GM06990 (cell line): ENCODE data around the gene RELN.
"Not testable (repeated sequence)": the region's sequence is repeated elsewhere in the genome, so short reads cannot be mapped to it uniquely, and the experiment has no call there.

Experiments used
- DNase-seq: peaks from one replicate; pipeline ENCODE4 v3.0.0-alpha.2; 2011; ENCODE audit not compliant: insufficient read length; ENCODE audit errors: extremely low read depth
- H3K27me3 ChIP-seq: replicated peaks from 2 replicates; pipeline ENCODE4 v1.6.0; 2011; ENCODE audit warnings: low read length; ENCODE audit not compliant: control insufficient read depth, insufficient read depth
- H3K36me3 ChIP-seq: 2 replicates; pipeline ENCODE4 v1.5.1; 2011; ENCODE audit warnings: low read length; ENCODE audit not compliant: control insufficient read depth, insufficient read depth
- H3K4me3 ChIP-seq: replicated peaks from 2 replicates; pipeline ENCODE4 v1.5.1; 2011; ENCODE audit warnings: low read depth, mild to moderate bottlenecking, control low read depth, low read length
- CTCF ChIP-seq: IDR thresholded peaks from 2 replicates; pipeline ENCODE4 v1.5.1; 2011; ENCODE audit warnings: low read length, control low read depth, mild to moderate bottlenecking, inconsistent platforms; ENCODE audit not compliant: insufficient read depth, poor library complexity, severe bottlenecking

RELN gene

GRCh38 chr7:103905997-103906396, 83.5 kb downstream of the RELN start:
- H3K27me3 ChIP-seq, result no peaks in the 10 kb centered on the region
- H3K4me3 ChIP-seq, result no peak overlapping the region
- no peaks in the 10 kb centered on the region for H3K36me3 ChIP-seq
- no peak for DNase-seq
- no peak for TF ChIP-seq CTCF

GRCh38 chr7:103902917-103903316, 86.5 kb downstream of the RELN start:
- DNase-seq, result no peak

GRCh38 chr7:103896826-103897225, 92.6 kb downstream of the RELN start:
- not testable (repeated sequence) for H3K27me3 ChIP-seq, H3K36me3 ChIP-seq, H3K4me3 ChIP-seq, DNase-seq

More at GRCh38 chr7:103902917-103903316, 86.5 kb downstream of the RELN start:
- H3K4me3 ChIP-seq, result no peak overlapping the region
- H3K27me3 ChIP-seq, result no peaks in the 10 kb centered on the region
- TF ChIP-seq CTCF, result no peak
- no peaks in the 10 kb centered on the region for H3K36me3 ChIP-seq

GRCh38 chr7:103894656-103895596, 94.5 kb downstream of the RELN start:
- DNase-seq, result no peak
- no peaks in the 10 kb centered on the region for H3K27me3 ChIP-seq
- no peak for TF ChIP-seq CTCF
- H3K4me3 ChIP-seq, result no peak overlapping the region
- H3K36me3 ChIP-seq, result no peaks in the 10 kb centered on the region

DNA sequence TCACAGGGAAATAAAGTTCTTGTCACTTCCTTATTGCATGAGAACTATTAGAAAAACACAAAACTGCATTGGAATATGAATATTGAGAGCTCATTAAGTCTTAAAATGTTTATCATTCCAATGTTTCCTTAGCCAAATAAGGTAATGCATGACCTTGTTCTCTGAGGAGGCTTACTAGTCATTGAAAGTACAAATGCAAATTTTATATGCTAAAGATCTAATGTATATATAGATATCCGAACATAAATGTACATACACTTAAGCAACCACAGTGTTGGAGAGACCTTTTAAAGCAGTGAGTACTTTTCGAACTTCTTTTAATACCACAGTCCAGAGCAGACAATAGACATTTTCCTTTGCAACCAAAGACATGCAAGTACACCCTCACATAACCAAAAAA, 96.1 kb downstream of the RELN start:
- H3K36me3 ChIP-seq, result no peaks in the 10 kb centered on the region
- no peak overlapping the region for H3K4me3 ChIP-seq
- TF ChIP-seq CTCF, result no peak
- H3K27me3 ChIP-seq, result no peaks in the 10 kb centered on the region
- no peak for DNase-seq

DNA sequence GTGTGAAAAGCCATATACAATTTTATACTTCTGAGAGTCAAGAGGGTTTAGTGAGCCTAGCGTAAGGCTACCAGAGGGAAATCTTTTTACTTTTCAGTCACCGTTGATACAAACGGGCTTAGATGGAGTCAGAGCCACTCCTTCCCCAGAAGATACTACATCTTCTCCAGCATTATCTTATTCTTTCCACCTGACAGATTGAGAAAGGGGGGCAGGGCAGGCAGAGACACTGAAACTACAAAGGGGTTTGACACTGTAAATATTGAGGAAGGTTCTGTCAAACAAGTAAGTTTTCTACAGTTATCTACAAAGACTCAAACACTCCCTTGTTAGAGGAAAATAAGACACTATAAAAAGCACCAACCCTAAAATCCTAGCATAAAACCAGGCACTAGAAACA, 100.0 kb downstream of the RELN start:
- H3K27me3 ChIP-seq, result no peaks in the 10 kb centered on the region
- no peak for TF ChIP-seq CTCF
- no peak overlapping the region for H3K4me3 ChIP-seq

More for the DNA sequence above, 100.0 kb downstream of the RELN start:
- H3K36me3 ChIP-seq, result no peaks in the 10 kb centered on the region
- DNase-seq, result no peak
